Progenitor cell of endocrine pancreas (in vitro differentiated cells): ENCODE measurements around the gene TMEM69. TPM values are rescaled to one million over a fixed set of nuclear protein-coding genes. Genes with fewer than 3 reads are reported as not detected.
A peak's percentile ranks its signal among the peaks of the same experiment; 100 is the strongest.

Experiments
- DNase-seq: peaks from one replicate; pipeline ENCODE4 v3.0.0; 2021; ENCODE audit warnings: low spot score; ENCODE audit not compliant: unreplicated experiment
- H3K27ac Mint-ChIP-seq: 2 replicates; pipeline ENCODE4 v1.8.0; 2021; ENCODE audit warnings: mild to moderate bottlenecking, moderate library complexity, mixed read lengths
- H3K27me3 Mint-ChIP-seq: 2 replicates; pipeline ENCODE4 v1.8.0; 2021; ENCODE audit warnings: mixed read lengths
- H3K36me3 Mint-ChIP-seq: 2 replicates; pipeline ENCODE4 v1.8.0; 2022; ENCODE audit warnings: mixed read lengths; ENCODE audit not compliant: insufficient read depth
- H3K4me1 Mint-ChIP-seq: 2 replicates; pipeline ENCODE4 v1.8.0; 2021; ENCODE audit warnings: low read depth, mixed read lengths
- H3K4me3 Mint-ChIP-seq: 2 replicates; pipeline ENCODE4 v1.8.0; 2021; ENCODE audit warnings: low read depth, mild to moderate bottlenecking, moderate library complexity, mixed read lengths
- H3K9me3 Mint-ChIP-seq: 2 replicates; pipeline ENCODE4 v1.8.0; 2021; ENCODE audit warnings: low read depth, mixed read lengths
- CTCF ChIP-seq: fragments of 200-600 bp; sonication (generic); IDR thresholded peaks from one replicate; pipeline ENCODE4 v1.5.0; 2021; ENCODE audit warnings: antibody characterized with exemption, mild to moderate bottlenecking; ENCODE audit not compliant: unreplicated experiment
- total RNA-seq: library from RNA; stranded (reverse); gene quantifications from 2 replicates; pipeline ENCODE4 v1.2.1, GENCODE V29; 2021

Gene TMEM69
- total RNA-seq, 1 donor from 2014 or later, result 28.8 TPM

- H3K27ac Mint-ChIP-seq, result peak overlapping the region; percentile 64
- H3K27me3 Mint-ChIP-seq, result no peaks in the 10 kb centered on the region
- TF ChIP-seq CTCF, result no peak
- DNase-seq, result no peak
- peaks cover 13% of the 10 kb centered on the region for H3K4me1 Mint-ChIP-seq
- H3K9me3 Mint-ChIP-seq, result no peaks in the 10 kb centered on the region
- H3K36me3 Mint-ChIP-seq, result peaks cover 34% of the 10 kb centered on the region
- H3K4me3 Mint-ChIP-seq, result no peak overlapping the region
These were observed 40.5 kb upstream of the TMEM69 start for GRCh38 chr1:45647248-45648021.

GRCh38 chr1:45654540-45655280 lies 33.3 kb upstream of the TMEM69 start:
- H3K9me3 Mint-ChIP-seq, result no peaks in the 10 kb centered on the region
- TF ChIP-seq CTCF, result no peak
- no peak overlapping the region for H3K4me3 Mint-ChIP-seq
- peaks cover 42% of the 10 kb centered on the region for H3K36me3 Mint-ChIP-seq
- no peak overlapping the region for H3K27ac Mint-ChIP-seq
- no peak for DNase-seq
- no peaks in the 10 kb centered on the region for H3K27me3 Mint-ChIP-seq
- H3K4me1 Mint-ChIP-seq, result peaks cover 19% of the 10 kb centered on the region

DNA sequence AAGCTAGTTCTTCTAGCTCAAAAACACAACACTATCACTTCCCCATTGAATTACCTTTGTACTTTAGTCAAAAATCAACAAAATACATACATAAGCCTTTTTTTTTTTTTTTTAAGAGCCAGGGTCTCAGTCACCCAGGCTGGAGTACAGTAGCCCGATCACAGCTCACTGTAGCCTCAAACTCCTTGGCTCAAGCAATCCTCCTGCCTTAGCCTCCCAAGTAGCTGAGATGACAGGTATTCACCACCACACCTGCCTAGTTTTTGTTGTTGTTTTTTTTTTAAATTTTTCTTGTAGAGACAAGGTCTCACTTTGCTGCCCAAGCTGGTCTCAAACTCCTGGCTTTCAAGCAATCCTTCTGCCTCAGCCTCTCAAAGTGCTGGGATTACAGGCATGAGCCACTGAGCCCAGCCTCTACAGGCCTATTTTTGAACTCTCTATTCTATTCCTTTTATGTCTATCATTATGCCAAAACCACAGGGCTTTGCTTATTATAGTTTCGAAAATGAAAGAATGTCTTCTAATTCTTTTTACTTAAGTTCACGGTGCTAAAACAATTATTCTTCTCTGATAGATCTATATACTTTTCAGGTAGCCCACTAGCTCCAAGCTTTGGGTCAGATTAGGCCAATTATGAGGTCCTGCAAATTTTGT lies 31.3 kb upstream of the TMEM69 start:
- Mint-ChIP-seq H3K9me3 (no peaks in the 10 kb centered on the region), H3K36me3 (peaks cover 37% of the 10 kb centered on the region), H3K27me3 (no peaks in the 10 kb centered on the region), H3K4me3 (no peak overlapping the region), H3K4me1 (peaks cover 21% of the 10 kb centered on the region), H3K27ac (no peak overlapping the region)
- TF ChIP-seq CTCF, result no peak
- DNase-seq, result no peak

- no peak for DNase-seq
- Mint-ChIP-seq H3K27ac (peak overlapping the region; percentile 80), H3K36me3 (peaks cover 30% of the 10 kb centered on the region), H3K4me1 (peaks cover 23% of the 10 kb centered on the region), H3K27me3 (no peaks in the 10 kb centered on the region), H3K9me3 (no peaks in the 10 kb centered on the region), H3K4me3 (peak overlapping the region; percentile 18)
- TF ChIP-seq CTCF, result no peak
These were observed 29.8 kb upstream of the TMEM69 start for GRCh38 chr1:45658171-45658570.

GRCh38 chr1:45659222-45659621 lies 28.8 kb upstream of the TMEM69 start:
- Mint-ChIP-seq H3K4me3 (no peak overlapping the region), H3K36me3 (peaks cover 33% of the 10 kb centered on the region), H3K4me1 (peaks cover 26% of the 10 kb centered on the region), H3K9me3 (no peaks in the 10 kb centered on the region), H3K27me3 (no peaks in the 10 kb centered on the region), H3K27ac (peak overlapping the region; percentile 74)
- TF ChIP-seq CTCF, result no peak
- no peak for DNase-seq
